ENCODE results near the gene MKI67.
A peak's percentile ranks its signal among the peaks of the same experiment; 100 is the strongest.
"Not testable (repeated sequence)": the region's sequence is repeated elsewhere in the genome, so short reads cannot be mapped to it uniquely, and the experiment has no call there.

The MKI67 gene, protein sequence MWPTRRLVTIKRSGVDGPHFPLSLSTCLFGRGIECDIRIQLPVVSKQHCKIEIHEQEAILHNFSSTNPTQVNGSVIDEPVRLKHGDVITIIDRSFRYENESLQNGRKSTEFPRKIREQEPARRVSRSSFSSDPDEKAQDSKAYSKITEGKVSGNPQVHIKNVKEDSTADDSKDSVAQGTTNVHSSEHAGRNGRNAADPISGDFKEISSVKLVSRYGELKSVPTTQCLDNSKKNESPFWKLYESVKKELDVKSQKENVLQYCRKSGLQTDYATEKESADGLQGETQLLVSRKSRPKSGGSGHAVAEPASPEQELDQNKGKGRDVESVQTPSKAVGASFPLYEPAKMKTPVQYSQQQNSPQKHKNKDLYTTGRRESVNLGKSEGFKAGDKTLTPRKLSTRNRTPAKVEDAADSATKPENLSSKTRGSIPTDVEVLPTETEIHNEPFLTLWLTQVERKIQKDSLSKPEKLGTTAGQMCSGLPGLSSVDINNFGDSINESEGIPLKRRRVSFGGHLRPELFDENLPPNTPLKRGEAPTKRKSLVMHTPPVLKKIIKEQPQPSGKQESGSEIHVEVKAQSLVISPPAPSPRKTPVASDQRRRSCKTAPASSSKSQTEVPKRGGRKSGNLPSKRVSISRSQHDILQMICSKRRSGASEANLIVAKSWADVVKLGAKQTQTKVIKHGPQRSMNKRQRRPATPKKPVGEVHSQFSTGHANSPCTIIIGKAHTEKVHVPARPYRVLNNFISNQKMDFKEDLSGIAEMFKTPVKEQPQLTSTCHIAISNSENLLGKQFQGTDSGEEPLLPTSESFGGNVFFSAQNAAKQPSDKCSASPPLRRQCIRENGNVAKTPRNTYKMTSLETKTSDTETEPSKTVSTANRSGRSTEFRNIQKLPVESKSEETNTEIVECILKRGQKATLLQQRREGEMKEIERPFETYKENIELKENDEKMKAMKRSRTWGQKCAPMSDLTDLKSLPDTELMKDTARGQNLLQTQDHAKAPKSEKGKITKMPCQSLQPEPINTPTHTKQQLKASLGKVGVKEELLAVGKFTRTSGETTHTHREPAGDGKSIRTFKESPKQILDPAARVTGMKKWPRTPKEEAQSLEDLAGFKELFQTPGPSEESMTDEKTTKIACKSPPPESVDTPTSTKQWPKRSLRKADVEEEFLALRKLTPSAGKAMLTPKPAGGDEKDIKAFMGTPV (N-terminal part only)

DNA sequence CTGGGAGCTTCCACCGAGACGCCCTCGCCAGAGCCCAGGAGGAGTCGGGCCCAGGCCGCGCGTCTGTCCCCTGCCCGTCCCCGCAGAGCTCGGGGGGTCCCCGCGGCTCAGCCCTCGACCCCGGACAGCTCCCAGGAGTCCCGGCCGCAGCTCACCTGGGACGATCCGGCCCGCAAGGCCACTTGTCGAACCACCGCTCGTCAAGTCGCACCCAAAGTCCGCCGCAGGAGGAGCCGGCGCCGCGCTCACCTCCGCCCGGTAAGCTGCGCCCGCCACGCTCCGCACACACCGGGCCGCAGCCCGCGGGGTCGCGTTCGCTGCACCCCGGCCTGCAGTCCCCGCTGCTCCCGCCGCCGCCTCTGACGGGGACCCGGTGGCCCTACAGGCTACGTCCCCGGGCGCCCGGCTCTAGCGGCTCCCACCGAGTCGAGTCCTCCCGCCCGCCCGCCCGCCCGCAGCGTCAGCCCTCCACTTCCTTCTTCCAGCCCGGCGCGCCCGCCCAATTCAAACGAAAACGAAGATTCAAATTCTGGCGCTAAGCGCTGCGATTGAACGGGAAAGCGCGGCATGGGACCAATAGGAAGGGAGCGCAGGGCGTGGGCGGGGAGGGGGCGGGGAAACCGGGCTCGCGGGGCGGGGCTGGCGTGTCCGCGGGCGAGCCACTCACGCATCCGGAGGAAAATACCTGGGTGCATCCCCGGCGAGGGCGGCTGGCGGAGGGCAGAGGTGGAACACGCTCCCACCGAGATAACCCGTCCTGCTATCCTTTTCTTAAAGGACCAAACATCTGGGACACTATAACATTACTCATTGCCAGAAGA is at the start of gene MKI67:
MKI67 (minus strand) TSS at position 480 of the 821 bp plus-strand sequence. CDS start 756 bp downstream, outside the sequence.
- DNase-seq = peak; percentile 93

DNA sequence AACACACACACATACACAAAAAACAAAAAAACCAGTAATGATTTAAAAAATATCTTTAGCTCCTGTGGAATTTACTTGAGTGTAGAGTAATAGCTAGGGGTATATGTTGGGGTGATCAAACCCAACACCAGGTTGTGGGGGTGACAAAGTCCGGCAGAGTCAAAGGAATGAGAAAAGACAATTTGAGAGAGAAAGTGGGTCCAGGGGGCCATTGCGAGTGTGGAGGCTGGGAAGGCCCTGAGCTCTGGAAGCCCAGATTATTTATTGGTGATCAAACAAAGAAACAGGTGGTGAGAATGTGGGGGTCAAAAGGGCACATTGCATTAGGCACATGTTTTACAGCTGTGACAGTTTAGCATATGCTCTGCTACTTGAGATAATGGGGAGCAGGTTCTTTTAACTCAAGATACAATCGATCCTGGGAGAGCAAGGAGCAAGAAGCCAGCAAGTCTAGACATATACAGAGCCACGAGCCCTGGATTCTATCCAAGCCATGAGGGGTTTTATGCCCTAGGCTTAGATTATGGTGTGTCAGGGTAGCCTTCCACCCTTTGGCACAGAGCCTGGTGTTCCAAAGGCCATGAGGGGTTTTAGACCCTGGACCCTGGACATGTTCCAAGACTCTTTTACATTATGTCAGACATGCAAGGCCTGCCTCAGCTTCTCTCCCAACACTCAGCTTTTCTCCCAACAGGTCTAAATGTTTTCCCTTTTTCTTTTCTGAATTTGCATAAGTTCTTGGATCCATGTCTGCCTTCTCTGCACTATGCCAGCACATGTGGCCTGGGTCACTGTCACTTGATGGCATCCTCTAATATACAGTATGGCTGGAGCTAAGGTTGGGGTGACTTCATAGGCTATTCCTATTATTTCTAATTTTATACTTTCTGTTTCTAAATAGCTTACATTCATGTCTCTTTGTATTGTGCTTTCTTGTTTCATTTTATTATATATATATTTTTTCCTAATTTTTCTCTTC is 48.6 kb upstream of the MKI67 start:
- no peak for DNase-seq

DNA sequence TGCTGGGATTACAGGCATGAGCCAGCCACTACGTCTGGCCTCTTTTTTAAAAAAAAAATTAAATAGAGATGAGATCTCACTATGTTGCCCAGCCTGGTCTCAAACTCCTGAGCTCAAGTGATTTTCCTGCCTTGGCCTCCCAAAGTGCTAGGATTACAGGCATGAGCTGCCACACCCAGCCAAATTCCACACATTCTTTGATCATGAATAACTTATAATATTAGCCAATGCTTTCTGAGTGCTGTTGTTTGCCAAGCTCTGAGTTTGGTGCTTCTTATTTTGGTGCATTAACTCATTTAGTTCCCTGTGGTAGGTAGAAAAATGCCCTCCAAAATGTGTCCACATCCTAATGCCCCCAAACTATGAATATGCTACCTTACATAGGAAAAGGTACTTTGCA is 47.2 kb upstream of the MKI67 start:
- no peak for DNase-seq

DNA sequence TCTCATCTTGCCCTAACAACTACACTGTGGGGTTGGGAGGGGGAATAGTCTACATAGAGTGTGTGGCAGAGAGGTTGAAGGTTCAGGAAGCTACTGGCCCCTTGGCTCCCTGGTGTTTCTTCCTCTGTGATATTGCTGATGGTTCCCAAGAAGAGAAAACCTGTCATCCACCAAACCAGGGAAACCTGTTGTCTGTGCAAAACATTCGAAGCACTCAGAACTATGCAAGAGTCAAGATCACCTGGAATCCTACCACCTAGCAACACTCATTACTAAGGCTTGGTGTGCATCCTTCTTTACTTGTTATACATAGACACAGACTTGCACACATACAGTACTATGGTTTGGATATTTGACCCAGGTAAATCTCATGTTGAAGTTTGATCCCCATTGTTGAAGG is 46.5 kb upstream of the MKI67 start:
- no peak for DNase-seq

DNA sequence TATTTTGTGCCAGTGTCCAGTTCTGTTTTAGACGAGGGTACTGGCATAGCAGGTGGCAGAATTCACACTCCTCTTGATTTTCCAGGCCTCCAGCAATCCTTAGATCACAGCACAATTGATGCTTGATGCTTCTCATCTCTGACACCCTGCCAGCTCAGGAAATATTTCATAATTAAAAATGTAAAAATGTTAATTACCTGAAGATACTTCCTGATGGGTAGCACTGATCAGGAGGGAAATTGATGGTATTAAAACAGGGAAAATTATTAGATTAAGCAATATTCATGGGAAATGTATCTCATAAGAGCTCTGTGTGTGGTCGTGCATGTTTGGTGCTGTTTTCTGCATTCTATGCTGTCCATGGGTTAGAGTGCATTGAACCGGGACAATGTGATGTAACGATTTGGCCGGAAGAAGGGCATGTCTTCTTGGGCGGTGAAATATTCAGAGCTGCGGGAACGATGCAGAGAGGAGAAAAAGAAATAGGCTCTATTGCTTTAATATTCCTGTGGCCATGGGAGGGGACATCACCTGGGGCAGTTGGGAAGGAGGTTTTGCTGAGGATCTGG is 43.7 kb upstream of the MKI67 start:
- no peak for DNase-seq

DNA sequence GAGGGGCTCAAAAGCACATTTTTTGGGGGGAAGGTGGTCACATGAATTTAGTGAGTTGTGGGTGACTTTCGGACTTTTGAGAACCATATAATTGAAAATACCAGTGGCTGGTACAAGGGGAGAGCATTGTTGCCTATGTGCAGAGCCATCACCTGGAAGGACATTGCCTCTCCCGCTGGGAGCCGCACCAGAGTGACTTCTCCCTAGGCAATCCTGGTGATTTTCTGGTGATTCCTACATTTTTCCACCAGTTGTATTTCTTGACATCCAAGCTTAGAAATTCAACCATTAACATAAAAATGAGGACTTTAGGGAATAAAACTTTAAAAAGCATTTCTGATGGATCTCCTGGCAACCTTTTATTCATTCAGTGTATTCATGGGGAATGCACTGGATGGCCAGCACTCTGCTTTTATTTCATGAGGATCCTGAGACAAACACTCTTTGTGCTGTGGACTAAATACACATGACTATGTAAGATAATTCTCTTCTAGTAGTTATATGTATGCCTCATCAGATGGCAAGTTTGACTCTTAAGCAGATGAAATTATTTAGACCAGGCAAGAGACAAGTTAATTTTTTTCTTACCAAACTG is 41.8 kb upstream of the MKI67 start:
- DNase-seq = no peak

DNA sequence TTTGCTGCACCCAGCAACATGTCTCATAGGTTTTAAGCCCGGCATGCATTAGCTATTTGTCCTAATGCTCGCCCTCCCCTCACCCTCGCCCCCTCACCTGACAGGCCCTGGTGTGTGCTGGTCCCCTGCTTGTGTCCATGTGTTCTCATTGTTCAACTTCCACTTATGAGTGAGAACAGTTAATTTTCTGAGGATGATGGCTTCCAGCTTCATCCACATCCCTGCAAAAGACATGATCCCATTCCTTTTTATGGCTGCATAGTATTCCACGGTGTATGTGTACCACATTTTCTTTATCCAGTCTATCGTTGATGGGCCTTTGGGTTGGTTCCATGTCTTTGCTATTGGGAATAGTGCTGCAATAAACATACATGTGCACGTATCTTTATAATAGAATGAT is 40.9 kb upstream of the MKI67 start:
- not testable (repeated sequence) for DNase-seq

DNA sequence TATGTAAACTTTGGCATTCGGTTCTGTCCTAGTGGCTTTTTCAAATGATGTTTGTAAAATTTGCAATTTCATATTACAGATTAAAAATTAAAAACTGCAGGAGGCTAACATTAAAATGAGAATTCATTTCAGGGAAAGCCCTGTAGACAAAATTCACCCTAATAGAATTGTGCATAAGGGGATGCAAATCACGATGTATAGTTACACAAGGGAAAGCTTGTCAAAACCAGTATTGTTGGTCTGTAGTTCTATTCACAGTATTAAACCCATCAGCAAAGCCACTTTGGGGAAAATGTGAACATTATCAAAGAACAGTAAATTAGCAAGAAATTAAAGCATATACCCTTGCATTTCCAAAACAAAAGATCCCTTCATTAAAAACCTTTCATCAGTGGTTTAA is 39.9 kb upstream of the MKI67 start:
- no peak for DNase-seq

DNA sequence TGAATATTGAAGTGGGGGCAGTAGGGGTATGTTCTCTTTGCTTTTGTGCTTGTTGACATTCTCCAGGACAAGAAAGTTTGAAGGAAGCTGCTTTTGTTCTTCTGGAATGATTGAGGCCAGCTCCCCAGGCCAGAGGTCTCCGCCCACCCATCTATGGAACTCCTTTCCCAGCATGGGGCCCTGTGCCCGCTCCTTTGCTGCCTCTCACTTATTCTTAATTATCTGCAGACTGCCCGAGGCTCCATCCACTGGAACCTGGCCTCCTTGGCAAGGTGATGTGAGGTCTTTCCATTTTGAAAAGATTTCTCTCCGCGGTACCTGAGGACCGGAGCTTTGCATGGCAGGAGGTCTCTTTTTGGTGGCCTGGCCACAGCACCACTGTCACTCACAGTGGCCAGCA is 39.3 kb upstream of the MKI67 start:
- no peak for DNase-seq

DNA sequence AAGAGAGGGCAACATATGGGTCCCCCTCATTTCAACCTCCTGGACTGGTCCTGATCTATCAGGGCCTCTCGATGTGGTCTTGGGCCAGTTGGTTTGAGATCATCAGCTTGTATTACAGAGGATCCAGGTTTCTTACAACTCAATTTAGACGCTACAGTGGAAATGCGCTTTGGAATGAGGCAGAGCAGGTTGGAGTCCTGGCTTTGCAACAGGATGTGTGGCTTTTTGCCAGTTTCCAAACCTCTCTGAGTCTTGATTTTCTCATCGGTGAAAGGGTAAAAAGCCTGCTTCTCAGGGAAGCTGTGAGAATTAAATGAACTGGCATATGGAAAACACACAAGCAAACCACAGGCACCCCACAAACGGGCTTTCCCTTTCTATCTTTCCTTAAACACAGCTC is 37.5 kb upstream of the MKI67 start:
- DNase-seq = no peak

DNA sequence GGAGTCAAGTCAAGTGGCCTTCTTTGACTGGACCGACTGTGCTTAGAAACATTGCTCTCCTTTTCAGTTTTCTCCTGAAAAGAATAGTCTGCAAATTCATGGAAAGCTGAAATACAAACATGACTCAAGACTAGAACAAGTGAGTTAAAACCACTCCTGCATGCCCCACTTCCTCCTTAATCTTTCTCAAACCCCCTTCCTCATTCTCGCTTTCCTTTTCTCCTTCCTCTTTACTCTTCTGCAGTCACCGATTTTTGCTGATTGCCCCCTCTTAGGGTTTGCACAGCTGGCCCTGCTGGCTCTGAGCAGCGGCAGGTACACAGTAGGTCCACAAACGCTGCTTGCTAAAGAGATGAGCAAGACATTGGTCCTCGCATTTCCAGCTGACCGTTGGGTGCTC is 34.8 kb upstream of the MKI67 start:
- DNase-seq = no peak

DNA sequence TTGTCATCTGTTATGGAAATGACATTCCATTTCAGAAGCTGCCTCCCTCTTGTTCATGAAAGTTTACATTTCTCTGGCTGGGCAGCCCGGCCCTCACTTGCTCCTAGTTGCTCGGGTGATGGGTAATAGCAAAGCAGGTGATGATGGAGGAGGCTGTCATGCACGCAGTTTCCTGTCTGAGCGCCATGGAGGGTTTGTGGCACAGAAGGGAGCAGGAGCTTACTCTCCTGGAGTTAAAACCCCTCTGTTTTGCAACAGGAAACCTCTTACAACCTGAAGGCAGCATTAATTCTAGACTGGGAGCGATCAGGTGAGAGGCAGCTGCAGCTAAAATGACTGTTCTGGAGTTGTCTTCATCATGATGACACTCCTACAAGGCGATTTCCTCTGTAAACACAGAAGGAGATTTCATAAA is 34.1 kb upstream of the MKI67 start:
- DNase-seq = no peak

DNA sequence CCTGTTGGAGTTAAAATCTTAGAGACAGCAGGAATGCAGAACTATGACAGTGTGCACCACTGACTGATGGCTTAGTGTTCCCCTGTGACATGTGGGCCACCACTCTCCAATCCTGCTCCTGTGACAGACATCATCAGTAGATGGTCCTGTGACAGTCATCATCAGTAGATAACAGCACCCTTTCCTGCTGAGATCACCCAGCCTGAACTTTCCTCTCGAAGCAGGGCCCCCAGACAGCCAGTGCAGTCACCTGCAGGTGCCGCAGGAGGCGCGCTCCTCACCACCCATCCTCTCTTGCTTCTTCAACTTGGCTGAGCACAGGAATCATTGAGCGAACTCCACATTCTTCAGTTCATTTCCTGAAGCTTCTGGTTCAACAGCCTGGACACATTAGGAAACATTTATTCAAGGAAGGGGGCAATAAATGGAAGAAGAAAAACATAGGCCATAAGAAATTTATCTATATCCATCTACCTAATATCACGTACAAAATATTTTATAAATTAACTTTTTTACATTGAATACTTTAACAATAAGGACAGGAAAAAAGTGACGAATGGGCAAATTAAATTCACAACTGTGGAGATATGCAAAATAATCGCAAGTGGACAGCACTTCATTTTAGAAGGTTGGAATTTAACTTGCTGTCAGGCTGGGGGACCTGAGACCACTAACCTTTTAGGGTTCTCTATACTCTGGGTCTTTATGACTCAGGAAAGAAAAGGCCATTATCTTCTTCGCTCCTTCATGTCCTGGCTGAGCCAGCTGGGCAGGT is 32.0 kb upstream of the MKI67 start:
- no peak for DNase-seq

DNA sequence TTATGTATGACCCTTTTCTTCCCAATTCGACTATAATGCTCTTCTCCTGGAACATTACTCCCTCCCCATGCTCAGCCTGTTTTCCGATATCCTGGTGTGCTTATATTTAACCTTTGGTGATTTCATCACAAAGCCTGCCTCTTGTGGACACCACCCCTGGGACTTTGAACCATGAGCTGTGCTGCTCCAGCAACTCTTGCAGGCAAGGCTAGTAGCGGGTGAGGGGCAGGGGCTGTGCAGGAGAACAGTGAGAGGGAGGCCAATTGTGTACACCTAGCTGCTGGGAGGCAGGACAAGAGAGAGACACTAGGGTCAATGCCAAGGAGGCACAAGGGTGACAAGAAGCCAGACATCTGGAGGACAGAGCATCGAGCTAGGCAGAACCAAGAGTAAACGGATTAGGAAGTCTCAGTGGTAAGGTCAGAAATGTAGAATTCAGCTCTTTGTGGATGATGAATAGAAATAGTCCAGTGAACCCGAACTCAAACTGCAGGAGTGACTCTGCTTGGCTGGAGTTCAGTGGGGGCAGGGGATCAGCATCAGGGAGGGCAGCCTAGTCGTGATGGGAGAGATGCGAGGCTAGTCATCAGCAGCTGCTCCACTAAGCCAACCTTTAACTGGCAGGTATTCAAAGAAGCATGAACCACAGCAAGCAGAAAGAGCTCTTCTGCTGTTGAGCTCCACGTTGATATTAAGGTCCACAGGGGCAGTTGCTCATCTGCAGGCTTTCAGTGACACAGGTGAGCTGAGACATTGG is 31.0 kb upstream of the MKI67 start:
- DNase-seq = no peak

DNA sequence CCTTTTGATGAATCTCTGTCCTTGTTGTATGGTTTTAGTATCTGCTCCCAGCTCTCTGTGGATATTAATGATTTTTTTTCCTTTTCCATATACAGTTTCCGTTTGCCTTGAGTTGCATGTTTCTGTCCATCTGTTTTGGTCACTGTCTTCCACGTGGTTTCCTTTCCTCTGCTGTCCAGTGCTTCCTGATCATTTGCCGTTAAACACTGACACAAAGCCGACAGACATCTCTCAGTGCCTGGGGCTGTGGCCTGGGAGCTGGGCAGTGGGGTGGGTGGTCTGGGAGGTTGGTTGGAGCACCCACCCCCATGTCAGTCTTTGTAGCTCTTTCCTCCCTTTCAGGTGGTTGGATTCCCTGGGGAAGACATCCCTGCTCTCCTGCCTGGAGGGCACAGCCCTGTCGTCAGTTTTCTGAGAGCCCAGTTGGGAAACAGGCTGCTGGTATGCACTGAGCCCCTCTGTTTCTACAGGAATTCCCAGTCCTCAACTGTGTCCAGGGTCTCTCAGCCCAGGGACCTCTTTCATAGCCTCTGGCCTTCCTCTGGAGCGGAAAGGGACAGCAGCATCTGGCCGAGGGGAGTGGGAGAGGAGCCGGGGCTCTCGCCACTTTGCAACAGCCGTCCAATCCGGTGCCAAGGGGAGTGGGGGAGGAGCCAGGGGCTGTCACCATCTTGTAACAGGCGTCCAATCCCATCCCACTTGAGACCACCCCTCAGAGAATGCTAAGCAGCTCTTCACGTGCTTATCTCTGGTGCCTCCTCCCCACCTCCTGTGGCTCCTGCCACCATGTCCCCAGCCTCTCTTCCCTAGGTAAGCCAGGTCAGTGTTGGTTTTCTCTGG is 26.7 kb upstream of the MKI67 start:
- no peak for DNase-seq

DNA sequence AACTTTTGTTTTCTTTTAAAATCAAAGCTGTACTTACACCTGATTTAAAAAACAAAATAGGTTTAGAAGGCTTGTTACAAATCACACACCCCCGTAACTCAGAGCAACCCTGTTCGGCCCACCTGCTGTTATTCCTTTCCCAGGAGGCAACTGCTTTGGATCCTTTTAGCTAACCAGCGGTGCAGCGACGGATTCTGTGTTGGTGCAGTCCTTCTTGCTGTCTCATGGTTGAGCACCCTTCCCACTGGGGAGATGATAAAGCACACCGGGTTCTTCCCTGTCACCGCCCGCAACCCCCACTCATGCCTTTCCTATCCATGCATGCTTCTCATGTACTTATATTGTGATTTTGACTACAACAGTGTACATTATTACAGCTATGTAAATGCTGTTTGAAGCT is 24.8 kb upstream of the MKI67 start:
- no peak for DNase-seq

DNA sequence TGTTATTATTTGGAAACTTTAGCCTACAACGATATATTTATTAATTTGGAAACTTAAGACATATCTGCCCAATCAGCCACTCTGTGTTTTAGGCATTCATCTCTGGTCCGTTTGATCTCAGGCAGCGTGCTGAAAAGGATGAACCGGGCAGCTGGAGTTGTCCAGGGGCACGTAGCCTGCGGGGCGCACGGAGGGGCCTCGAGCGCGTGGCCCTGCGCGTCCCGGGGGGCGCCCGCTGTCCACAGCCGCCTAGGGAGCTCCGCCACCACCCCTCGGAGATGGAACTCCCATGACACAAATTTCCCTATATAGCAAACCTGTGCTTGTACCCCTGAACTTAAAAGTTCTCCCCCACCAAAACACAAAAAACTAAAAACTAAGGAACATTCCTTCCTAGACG is 24.3 kb upstream of the MKI67 start:
- no peak for DNase-seq

DNA sequence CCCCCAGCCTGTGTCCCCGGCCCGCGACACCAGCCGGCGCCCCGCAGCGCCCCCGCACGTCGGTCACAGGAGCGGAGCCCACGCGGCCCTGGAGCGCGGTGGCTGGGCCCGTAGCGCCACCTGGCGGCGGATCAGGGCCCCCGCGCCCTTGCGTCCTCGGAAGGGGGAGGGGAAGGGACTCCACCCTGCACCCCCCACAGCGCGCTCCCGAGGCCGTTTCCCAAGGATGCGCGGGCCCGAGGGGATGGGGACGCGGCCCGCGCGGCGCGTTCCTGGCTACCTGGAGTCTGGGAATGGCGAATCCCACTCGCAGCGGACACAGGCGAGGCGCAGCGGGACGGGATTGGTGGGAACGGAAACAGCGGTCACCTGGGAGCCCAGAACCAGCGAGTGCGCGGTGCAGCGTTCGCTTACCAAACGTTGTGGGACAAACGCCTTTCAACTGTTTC is 23.8 kb upstream of the MKI67 start:
- DNase-seq = peak; percentile 82
